Glutamatergic neuron (in vitro differentiated cells): ENCODE data around the gene WNK1. TPM values are rescaled to one million over a fixed set of nuclear protein-coding genes. Genes with fewer than 3 reads are reported as not detected.

Experiments used
- DNase-seq: peaks from one replicate; pipeline ENCODE4 v3.0.0; 2022
- H3K27ac Mint-ChIP-seq: one replicate; pipeline ENCODE4 v1.8.0; 2020; ENCODE audit warnings: mild to moderate bottlenecking, mixed read lengths, inconsistent platforms; ENCODE audit not compliant: unreplicated experiment
- H3K27me3 Mint-ChIP-seq: one replicate; pipeline ENCODE4 v1.8.0; 2020; ENCODE audit warnings: mild to moderate bottlenecking, moderate library complexity, mixed read lengths, inconsistent platforms; ENCODE audit not compliant: unreplicated experiment
- H3K36me3 Mint-ChIP-seq: one replicate; pipeline ENCODE4 v1.8.0; 2020; ENCODE audit warnings: mild to moderate bottlenecking, mixed read lengths, inconsistent platforms; ENCODE audit not compliant: unreplicated experiment
- H3K4me1 Mint-ChIP-seq: one replicate; pipeline ENCODE4 v1.8.0; 2020; ENCODE audit warnings: mild to moderate bottlenecking, low read depth, mixed read lengths, inconsistent platforms; ENCODE audit not compliant: unreplicated experiment
- H3K4me3 Mint-ChIP-seq: one replicate; pipeline ENCODE4 v1.8.0; 2020; ENCODE audit warnings: mild to moderate bottlenecking, mixed read lengths, inconsistent platforms; ENCODE audit not compliant: unreplicated experiment
- H3K9me3 Mint-ChIP-seq: one replicate; pipeline ENCODE4 v1.8.0; 2020; ENCODE audit warnings: mild to moderate bottlenecking, moderate library complexity, mixed read lengths, inconsistent platforms; ENCODE audit not compliant: unreplicated experiment
- CTCF ChIP-seq: fragments of 200-600 bp; sonication (generic); IDR thresholded peaks from one replicate; pipeline ENCODE4 v1.5.0; 2021; ENCODE audit not compliant: partially characterized antibody, unreplicated experiment
- total RNA-seq: library from RNA; stranded (reverse); fragmentation: NEBNext Ultra II Directional; extraction: Animal tissue kit (Norgen Biotek cat#: 25700); gene quantifications from one replicate; pipeline ENCODE4 v1.2.1, GENCODE V29; 2021; ENCODE audit not compliant: unreplicated experiment

WNK1 gene
- total RNA-seq, 1 donor from 2014 or later, result 182 TPM

- no peak for TF ChIP-seq CTCF
- Mint-ChIP-seq H3K36me3 (no peaks in the 10 kb centered on the region), H3K4me1 (no peaks in the 10 kb centered on the region), H3K4me3 (no peak overlapping the region), H3K27ac (no peak overlapping the region), H3K9me3 (no peaks in the 10 kb centered on the region), H3K27me3 (peaks cover 1% of the 10 kb centered on the region)
- no peak for DNase-seq
Observed at GRCh38 chr12:713281-713875, 39.0 kb upstream of the WNK1 start.

- no peaks in the 10 kb centered on the region for H3K36me3 Mint-ChIP-seq
- TF ChIP-seq CTCF, result no peak
- no peak overlapping the region for H3K27ac Mint-ChIP-seq
- H3K9me3 Mint-ChIP-seq, result no peaks in the 10 kb centered on the region
- no peak for DNase-seq
- H3K4me3 Mint-ChIP-seq, result no peak overlapping the region
- H3K4me1 Mint-ChIP-seq, result no peaks in the 10 kb centered on the region
- H3K27me3 Mint-ChIP-seq, result peaks cover 5% of the 10 kb centered on the region
Observed at GRCh38 chr12:716506-716905, 35.9 kb upstream of the WNK1 start.

GRCh38 chr12:718756-719102 is 33.6 kb upstream of the WNK1 start:
- Mint-ChIP-seq H3K27ac (no peak overlapping the region), H3K4me3 (no peak overlapping the region)
- TF ChIP-seq CTCF, result no peak

GRCh38 chr12:720231-720941 is 32.0 kb upstream of the WNK1 start:
- peaks cover 4% of the 10 kb centered on the region for H3K27me3 Mint-ChIP-seq
- DNase-seq, result no peak
- H3K4me3 Mint-ChIP-seq, result no peak overlapping the region
- H3K9me3 Mint-ChIP-seq, result no peaks in the 10 kb centered on the region
- no peak for TF ChIP-seq CTCF
- H3K4me1 Mint-ChIP-seq, result no peaks in the 10 kb centered on the region
- H3K27ac Mint-ChIP-seq, result no peak overlapping the region
- H3K36me3 Mint-ChIP-seq, result no peaks in the 10 kb centered on the region

More at GRCh38 chr12:718756-719102, 33.6 kb upstream of the WNK1 start:
- Mint-ChIP-seq H3K9me3 (no peaks in the 10 kb centered on the region), H3K36me3 (no peaks in the 10 kb centered on the region), H3K4me1 (no peaks in the 10 kb centered on the region), H3K27me3 (peaks cover 4% of the 10 kb centered on the region)
- no peak for DNase-seq

GRCh38 chr12:724194-724855 is 28.1 kb upstream of the WNK1 start:
- peaks cover under 1% of the 10 kb centered on the region for H3K4me1 Mint-ChIP-seq
- DNase-seq, result no peak
- no peaks in the 10 kb centered on the region for H3K36me3 Mint-ChIP-seq
- TF ChIP-seq CTCF, result no peak
- H3K27ac Mint-ChIP-seq, result no peak overlapping the region
- peaks cover 4% of the 10 kb centered on the region for H3K27me3 Mint-ChIP-seq
- H3K9me3 Mint-ChIP-seq, result no peaks in the 10 kb centered on the region
- no peak overlapping the region for H3K4me3 Mint-ChIP-seq
